Tibial nerve (tissue), 4 donors: ENCODE data around the gene INS. TPM values are rescaled to one million over a fixed set of nuclear protein-coding genes. Genes with fewer than 3 reads are reported as not detected.

Experiments
- DNase-seq, 2 donors: peaks; one replicate each; pipeline ENCODE4 v3.0.0-alpha.2; 2019; ENCODE audit warnings: low spot score in 2 of 2
- H3K27ac ChIP-seq, 4 donors: fragments of 200-600 bp; sonication (generic) in 3 of 4; one replicate each; pipeline ENCODE4 v1.5.1; 2017 to 2019; ENCODE audit warnings: mild to moderate bottlenecking in 1 of 4
- H3K27me3 ChIP-seq, 2 donors: fragments of 200-600 bp; sonication (generic) in 1 of 2; one replicate each; pipeline versions ENCODE4 v1.5.1 to v1.6.0; 2017 to 2019
- H3K36me3 ChIP-seq, 3 donors: fragments of 200-600 bp; sonication (generic); one replicate each; pipeline ENCODE4 v1.5.1; 2018 to 2019
- H3K4me1 ChIP-seq, 4 donors: fragments of 200-600 bp; sonication (generic) in 3 of 4; one replicate each; pipeline ENCODE4 v1.5.1; 2017 to 2019
- H3K4me3 ChIP-seq, 4 donors: fragments of 200-600 bp; sonication (generic) in 3 of 4; one replicate each; pipeline ENCODE4 v1.5.1; 2017 to 2019; ENCODE audit warnings: mild to moderate bottlenecking in 1 of 4, moderate library complexity in 1 of 4
- H3K9me3 ChIP-seq, 4 donors: fragments of 200-600 bp; sonication (generic) in 3 of 4; one replicate each; pipeline ENCODE4 v1.5.1; 2017 to 2019
- EP300 ChIP-seq, 2 donors: sonication (generic); formaldehyde crosslinking; IDR thresholded peaks; one replicate each; pipeline ENCODE4 v1.6.1; 2017; ENCODE audit warnings: antibody characterized with exemption in 2 of 2, mild to moderate bottlenecking in 1 of 2
- POLR2A ChIP-seq, 2 donors: fragments of 450-650 bp; IDR thresholded peaks; one replicate each; pipeline ENCODE4 v1.6.1; 2017; ENCODE audit warnings: antibody characterized with exemption in 2 of 2, mild to moderate bottlenecking in 2 of 2, moderate library complexity in 2 of 2
- WGBS, 2 donors: methylation state at CpG; one replicate each; pipeline ENCODE4 v1.1.5; 2018; 5-methylcytosine and 5-hydroxymethylcytosine counted together
- total RNA-seq, 4 donors: library from RNA; depleted of rRNA; stranded (reverse); fragments of >200 nt; gene quantifications; one replicate each; pipeline ENCODE4 v1.1.0, GENCODE V29; 2016
- TF ChIP-seq, protein P1 (sequence below), 5 experiments: fragments of 200-600 bp in 3 of 5; fragments of 450-650 bp in 2 of 5; sonication (generic) in 3 of 5; IDR thresholded peaks; one replicate each; pipeline ENCODE4 v1.5.1; 2016 to 2019; ENCODE audit warnings: antibody characterized with exemption in 5 of 5, mild to moderate bottlenecking in 3 of 5, moderate library complexity in 2 of 5

Gene INS
- total RNA-seq, 4 donors from 2014 or later, result 1.8 TPM; not detected in 3

DNA sequence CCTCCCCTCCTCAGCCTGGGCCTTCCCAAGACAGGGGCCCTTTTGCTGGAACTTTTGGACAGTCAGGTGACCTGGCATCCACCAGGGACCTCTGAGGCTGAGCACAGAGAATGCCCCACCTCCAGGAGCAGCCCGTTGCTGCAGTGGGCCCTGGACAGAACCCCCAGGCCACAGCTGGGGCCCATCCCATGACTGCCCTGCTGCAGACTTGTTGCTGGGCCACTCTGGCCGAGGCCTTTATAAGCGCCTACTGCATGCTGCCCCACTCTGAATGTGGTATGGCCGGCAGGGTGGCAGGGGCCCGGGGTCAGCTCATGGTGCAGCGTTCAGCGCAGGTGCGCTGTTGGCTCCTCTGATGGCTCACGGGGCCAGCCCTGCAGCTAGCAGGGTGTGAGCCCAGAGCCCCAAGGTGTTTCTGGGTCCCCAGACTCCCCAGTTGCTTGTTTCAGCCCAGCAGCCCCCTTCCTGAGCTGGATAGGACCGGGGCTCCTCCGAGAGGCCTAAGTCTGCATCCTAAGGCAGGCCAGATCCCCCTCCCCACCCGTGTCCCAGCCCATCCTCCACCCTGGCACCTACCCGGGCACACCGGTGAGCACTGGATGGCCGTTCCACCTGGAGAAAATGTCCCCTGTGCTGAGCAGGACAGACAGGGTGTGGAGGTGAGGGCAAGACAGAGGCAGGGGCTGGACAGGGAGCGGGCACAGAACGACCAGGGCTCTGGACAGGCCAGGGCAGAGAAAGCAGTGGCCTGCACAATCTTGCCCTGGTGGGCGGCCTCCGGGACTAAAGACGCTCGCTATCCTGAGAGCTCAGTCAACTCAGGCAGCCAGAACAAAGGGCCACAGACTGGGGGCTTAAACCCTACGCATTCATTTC lies 38.7 kb upstream of the INS start:
- WGBS, 2 donors, result 82 to 85% methylated on average over 13 to 20 of the region's 22 CpGs
- TF ChIP-seq, protein P1, sequence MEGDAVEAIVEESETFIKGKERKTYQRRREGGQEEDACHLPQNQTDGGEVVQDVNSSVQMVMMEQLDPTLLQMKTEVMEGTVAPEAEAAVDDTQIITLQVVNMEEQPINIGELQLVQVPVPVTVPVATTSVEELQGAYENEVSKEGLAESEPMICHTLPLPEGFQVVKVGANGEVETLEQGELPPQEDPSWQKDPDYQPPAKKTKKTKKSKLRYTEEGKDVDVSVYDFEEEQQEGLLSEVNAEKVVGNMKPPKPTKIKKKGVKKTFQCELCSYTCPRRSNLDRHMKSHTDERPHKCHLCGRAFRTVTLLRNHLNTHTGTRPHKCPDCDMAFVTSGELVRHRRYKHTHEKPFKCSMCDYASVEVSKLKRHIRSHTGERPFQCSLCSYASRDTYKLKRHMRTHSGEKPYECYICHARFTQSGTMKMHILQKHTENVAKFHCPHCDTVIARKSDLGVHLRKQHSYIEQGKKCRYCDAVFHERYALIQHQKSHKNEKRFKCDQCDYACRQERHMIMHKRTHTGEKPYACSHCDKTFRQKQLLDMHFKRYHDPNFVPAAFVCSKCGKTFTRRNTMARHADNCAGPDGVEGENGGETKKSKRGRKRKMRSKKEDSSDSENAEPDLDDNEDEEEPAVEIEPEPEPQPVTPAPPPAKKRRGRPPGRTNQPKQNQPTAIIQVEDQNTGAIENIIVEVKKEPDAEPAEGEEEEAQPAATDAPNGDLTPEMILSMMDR (IDR thresholded peaks at IDR 0.05), result no peak
- no peak for TF ChIP-seq POLR2A (IDR thresholded peaks at IDR 0.05)
- TF ChIP-seq EP300 (IDR thresholded peaks at IDR 0.05), result no peak
- DNase-seq, result no peak
- H3K9me3 ChIP-seq, result peaks cover 0 to 5% (median 0%) of the 10 kb centered on the region in 4 donors
- H3K4me3 ChIP-seq, result no peak overlapping the region
- no peak overlapping the region for H3K27ac ChIP-seq
- H3K36me3 ChIP-seq, result no peaks in the 10 kb centered on the region
- peaks cover 0 to 7% of the 10 kb centered on the region in 2 donors for H3K27me3 ChIP-seq
- H3K4me1 ChIP-seq, result peaks cover 0 to 4% (median 0%) of the 10 kb centered on the region in 4 donors

DNA sequence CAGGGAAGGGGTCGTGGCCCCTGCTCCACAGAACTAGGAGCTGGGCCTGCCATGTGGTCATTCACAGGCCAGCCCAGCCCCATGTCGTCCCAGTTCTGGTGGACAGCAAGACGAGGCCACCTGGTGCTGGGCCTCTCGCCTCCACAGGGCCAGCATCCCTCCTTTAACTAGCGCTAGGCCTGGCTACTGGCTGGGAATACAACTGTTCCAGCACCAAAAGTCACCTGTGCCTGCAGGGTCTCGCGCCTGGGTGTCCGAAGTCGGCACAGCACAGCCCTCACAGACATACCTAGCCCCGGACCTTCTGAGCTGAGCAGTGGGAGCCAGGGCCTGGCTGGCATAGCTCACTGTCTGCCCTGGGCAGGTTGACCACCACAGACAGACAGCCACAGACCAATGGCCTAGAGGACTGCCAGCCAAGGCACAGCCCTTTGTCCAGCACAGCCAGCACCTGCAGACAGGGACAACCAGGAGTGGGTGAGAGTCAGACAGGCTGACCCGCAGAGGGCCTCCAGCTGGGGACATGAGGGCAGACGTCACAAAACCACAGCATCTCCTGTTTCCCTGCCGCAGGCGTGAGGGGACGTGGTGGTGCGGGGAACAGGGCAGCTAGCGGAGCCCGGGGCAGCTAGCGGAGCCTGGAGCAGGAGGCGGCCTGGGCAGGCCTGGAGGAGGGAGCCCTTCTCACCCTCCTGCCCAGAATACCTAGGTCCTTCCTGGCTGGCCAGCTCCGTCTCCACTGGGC lies 37.8 kb upstream of the INS start:
- TF ChIP-seq, protein P1 (IDR thresholded peaks at IDR 0.05), result no peak
- TF ChIP-seq EP300 (IDR thresholded peaks at IDR 0.05) (no peak), POLR2A (IDR thresholded peaks at IDR 0.05) (no peak)
- H3K36me3 ChIP-seq, result no peaks in the 10 kb centered on the region
- peaks cover 0 to 5% (median 0%) of the 10 kb centered on the region in 4 donors for H3K9me3 ChIP-seq
- H3K4me3 ChIP-seq, result no peak overlapping the region
- peaks cover 0 to 8% (median 0%) of the 10 kb centered on the region in 4 donors for H3K4me1 ChIP-seq
- 74 to 82% methylated on average over 16 to 19 of the region's 21 CpGs for WGBS, 2 donors
- H3K27me3 ChIP-seq, result peaks cover 0 to 7% of the 10 kb centered on the region in 2 donors
- no peak for DNase-seq
- no peak overlapping the region for H3K27ac ChIP-seq

DNA sequence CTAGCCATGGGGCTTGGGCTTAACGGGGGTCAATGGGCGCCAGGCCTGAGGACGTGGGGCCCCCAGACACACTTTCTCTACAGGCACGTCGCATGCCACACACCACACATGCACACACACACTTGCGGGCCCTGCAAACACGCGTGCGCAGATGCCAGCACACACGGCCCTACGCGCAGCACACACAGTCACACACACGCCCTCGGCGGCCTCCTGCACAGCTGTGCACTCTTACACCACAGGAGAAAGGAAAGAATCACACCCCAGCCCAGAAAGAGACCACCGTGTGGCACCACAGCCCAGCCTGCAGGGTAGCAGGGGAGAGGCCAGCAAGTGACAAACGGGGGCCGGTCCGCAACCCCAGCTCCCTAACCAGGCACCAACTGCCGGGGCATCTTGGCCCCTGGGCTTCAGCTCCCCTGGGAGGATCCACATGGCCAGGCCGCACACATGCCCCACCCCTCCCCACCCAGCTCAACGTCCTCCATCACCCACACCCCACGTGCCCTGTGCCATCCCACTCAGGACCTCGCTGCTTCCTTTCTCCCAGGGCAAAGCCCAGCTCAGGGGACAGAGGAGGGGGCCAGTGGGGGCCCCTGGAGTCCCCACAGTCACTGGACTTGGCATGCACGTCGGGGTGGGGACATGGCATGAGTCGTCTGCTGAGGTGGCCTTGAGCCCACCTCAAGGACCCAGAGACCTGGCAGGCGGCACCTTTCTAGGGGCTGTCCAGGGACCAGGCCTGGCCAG lies 36.9 kb upstream of the INS start:
- no peak for DNase-seq
- Histone ChIP-seq H3K27me3 (peaks cover 0 to 7% of the 10 kb centered on the region in 2 donors), H3K9me3 (peaks cover 0 to 5% (median 0%) of the 10 kb centered on the region in 4 donors), H3K4me1 (peaks cover 0 to 17% (median 0%) of the 10 kb centered on the region in 4 donors), H3K4me3 (no peak overlapping the region), H3K36me3 (no peaks in the 10 kb centered on the region), H3K27ac (no peak overlapping the region)
- TF ChIP-seq, protein P1 (IDR thresholded peaks at IDR 0.05), result no peak
- no peak for TF ChIP-seq EP300 (IDR thresholded peaks at IDR 0.05)
- TF ChIP-seq POLR2A (IDR thresholded peaks at IDR 0.05), result no peak
- WGBS, 2 donors, result 77 to 86% methylated on average over 18 to 19 of the region's 28 CpGs

DNA sequence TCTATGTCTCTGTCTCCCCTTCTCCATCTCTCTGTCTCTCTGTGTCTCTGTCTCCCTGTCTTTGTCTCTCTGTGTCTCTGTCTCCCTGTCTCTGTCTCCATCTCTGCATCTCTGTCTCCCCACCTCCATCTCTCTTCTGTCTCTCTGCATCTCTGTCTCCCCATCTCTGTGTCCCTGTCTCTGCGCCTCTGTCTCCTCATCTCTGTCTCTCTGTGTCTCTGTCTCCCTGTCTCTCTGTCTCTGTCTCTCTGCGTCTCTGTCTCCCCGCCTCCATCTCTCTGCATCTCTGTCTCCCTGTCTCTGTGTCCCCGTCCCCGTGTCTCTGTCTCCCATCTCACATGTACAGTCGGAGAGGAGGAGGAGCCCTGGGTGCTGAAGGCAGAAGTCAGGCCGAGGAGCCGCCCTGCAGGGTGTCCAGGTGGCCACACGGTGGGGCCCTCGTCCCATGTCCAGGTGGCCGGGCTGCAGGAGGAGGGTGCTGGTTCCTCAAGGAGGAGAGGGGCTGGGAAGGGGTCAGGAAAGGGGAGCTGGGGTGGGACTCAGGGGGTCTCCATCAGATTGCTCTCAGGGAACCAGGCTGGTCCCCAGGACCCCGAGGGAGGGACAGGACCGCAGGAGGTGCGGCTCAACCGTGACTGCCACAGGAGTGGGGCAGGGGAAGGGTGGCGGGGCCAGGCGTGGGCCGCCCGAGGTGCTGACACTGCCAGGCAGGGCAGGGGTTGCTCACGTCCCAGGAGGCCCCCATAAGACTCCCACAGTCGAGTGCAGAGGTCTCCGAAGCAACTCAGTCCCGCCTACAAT lies 36.2 kb upstream of the INS start:
- Histone ChIP-seq H3K27ac (no peak overlapping the region), H3K4me1 (peaks cover 0 to 18% (median 0%) of the 10 kb centered on the region in 4 donors), H3K4me3 (no peak overlapping the region), H3K36me3 (no peaks in the 10 kb centered on the region), H3K9me3 (peaks cover 0 to 5% (median 0%) of the 10 kb centered on the region in 4 donors), H3K27me3 (peaks cover 0 to 7% of the 10 kb centered on the region in 2 donors)
- TF ChIP-seq, protein P1 (IDR thresholded peaks at IDR 0.05), result peak; percentile 77 to 93 (median 85)
- TF ChIP-seq POLR2A (IDR thresholded peaks at IDR 0.05) (no peak), EP300 (IDR thresholded peaks at IDR 0.05) (no peak)
- peak; percentile 64 to 79 for DNase-seq
- WGBS, 2 donors, result 22 to 28% methylated on average over 16 to 23 of the region's 23 CpGs
